ENCODE data around the gene SDHA.

DNA sequence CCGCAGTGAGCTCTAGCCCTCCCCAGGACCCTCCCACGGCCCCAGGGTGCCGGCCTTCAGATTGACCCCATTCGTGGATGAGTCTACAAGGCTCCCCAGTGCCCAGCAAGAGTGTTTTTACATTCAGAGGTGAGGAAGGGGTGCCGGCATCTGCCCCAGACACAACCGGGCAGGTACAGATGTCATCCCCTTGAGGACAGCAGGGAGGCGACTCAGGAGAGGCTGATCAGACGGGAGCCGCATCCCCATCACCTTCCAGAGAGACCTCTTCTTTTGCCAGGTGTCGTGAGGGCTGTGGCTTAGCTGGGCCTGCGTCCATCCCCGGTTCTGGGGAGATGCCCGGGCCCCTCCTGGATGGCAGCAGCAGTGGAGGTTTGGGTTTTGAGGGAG, 31.1 kb upstream of the SDHA start:
- TF ChIP-seq CTCF (IDR thresholded peaks at IDR 0.05) (no peak), POLR2A (IDR thresholded peaks at IDR 0.05) (no peak)

All from lower leg skin (tissue), 3 donors.